ENCODE results near the gene RPS6KA2. TPM values are rescaled to one million over a fixed set of nuclear protein-coding genes. Genes with fewer than 3 reads are reported as not detected.

RPS6KA2 gene
- total RNA-seq, 1 experiment from 2014 or later = 18.5 TPM

DNA sequence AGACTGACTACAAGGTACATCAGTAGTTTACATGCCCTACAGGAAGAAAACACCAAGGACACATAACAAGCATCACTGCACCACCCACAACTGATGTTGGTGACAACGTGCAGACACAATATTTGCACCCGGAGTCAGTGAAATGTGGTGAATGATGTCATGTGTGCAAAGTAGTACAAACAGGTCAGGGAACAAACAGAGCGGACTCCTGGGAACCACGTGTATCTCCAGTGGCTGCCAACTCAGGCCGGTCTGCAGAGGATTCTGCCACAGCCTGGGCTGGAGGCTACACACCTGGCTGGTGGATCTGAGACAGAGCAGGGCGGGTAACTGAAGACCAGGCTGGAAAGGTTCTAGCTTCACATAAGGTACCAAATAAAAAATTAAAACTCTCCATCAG, 28.2 kb upstream of the RPS6KA2 start:
- no TSS peak for BruUV-seq (replicated peaks)
- intact Hi-C loops (cut with micrococcal nuclease; ENCODE audit: unreplicated experiment) = no loop called here
- H4K20me1 ChIP-seq (ENCODE audit: insufficient read depth) = no peaks in the 10 kb centered on the region
- POLR2A ChIA-PET (ENCODE audit: unreplicated experiment) = no interaction called here
- H3F3A ChIP-seq (ENCODE audit: insufficient read depth, low read depth) = no peaks in the 10 kb centered on the region
- H3K9me3 ChIP-seq (ENCODE audit: insufficient read depth, low read depth) = no peaks in the 10 kb centered on the region
- CTCF ChIA-PET = no interaction called here
- H3K4me3 ChIP-seq = no peak overlapping the region
- 0 out of 2 replicates have a peak, but pooled peaks cover 20% of the 10 kb centered on the region for H3K27me3 ChIP-seq (ENCODE audit: insufficient read depth, low read depth)
- TF ChIP-seq CTCF (conservative IDR thresholded peaks at IDR 0.05) (no peak), EZH2 (IDR thresholded peaks at IDR 0.05; ENCODE audit: low read depth) (no peak)
- no peaks in the 10 kb centered on the region for H3K9me2 ChIP-seq (ENCODE audit: insufficient read depth)
- no peaks in the 10 kb centered on the region for H3K4me1 ChIP-seq (replicated peaks; ENCODE audit: insufficient read depth)
- H3K27ac ChIP-seq = no peak overlapping the region
- no peaks in the 10 kb centered on the region for H3K36me3 ChIP-seq (ENCODE audit: low read depth)
- no peak for DNase-seq
- H2AFZ ChIP-seq = no peak overlapping the region
- H3K4me2 ChIP-seq = no peak overlapping the region
- H3K79me2 ChIP-seq (ENCODE audit: low read depth) = no peaks in the 10 kb centered on the region

DNA sequence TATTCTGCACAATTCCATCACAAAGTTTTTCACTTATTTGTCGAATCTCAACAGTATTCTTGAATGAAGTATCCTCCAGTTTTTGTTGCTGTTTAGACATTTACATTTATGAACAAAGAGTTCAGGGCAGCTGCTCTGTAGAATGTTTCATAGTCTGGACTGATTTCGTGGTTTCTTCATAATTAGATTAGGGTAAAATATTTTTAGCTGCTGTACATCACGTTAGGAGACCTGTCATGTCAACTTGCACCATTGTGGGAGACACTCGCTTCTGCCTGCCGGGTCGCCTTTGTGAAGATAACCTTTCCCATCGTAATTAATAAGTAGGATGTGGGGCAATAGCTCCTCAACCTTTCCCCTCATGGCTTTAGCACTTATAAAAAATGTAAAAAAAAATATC, 27.5 kb upstream of the RPS6KA2 start:
- no peak for TF ChIP-seq EZH2 (IDR thresholded peaks at IDR 0.05; ENCODE audit: low read depth)
- TF ChIP-seq CTCF (conservative IDR thresholded peaks at IDR 0.05) = no peak
- Histone ChIP-seq H3K79me2 (ENCODE audit: low read depth) (no peaks in the 10 kb centered on the region), H3K27ac (no peak overlapping the region), H3K9me3 (ENCODE audit: insufficient read depth, low read depth) (no peaks in the 10 kb centered on the region), H3K27me3 (ENCODE audit: insufficient read depth, low read depth) (0 out of 2 replicates have a peak, but pooled peaks cover 20% of the 10 kb centered on the region), H2AFZ (no peak overlapping the region), H3K4me2 (no peak overlapping the region), H3K36me3 (ENCODE audit: low read depth) (no peaks in the 10 kb centered on the region), H3K4me1 (replicated peaks; ENCODE audit: insufficient read depth) (no peaks in the 10 kb centered on the region), H3F3A (ENCODE audit: insufficient read depth, low read depth) (no peaks in the 10 kb centered on the region), H3K4me3 (no peak overlapping the region), H4K20me1 (ENCODE audit: insufficient read depth) (no peaks in the 10 kb centered on the region), H3K9me2 (ENCODE audit: insufficient read depth) (no peaks in the 10 kb centered on the region)
- no peak for DNase-seq
- POLR2A ChIA-PET (ENCODE audit: unreplicated experiment) = interaction anchor here (0.7 kb wide), 1 partner anchor 27 kb away, joined by 9 read pairs; no protein-coding TSS in a partner anchor
- intact Hi-C loops (cut with micrococcal nuclease; ENCODE audit: unreplicated experiment) = no loop called here
- CTCF ChIA-PET = no interaction called here
- no TSS peak for BruUV-seq (replicated peaks)

DNA sequence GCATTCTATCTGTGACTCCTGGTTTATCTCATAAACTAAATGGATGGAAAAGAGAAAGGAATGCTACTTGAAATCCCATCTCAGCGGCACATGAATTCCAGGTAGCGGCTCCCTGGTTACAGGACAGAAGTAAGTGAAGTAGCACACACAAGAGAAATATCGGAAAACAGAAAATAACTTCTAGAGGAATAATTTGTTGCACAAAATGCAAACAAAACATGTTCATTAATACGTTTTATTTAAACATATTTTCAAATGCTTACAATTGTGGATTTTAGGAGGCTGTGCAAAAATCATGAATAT, 26.5 kb upstream of the RPS6KA2 start:
- ChIA-PET POLR2A (ENCODE audit: unreplicated experiment) (no interaction called here), CTCF (no interaction called here)
- Histone ChIP-seq H3K9me2 (ENCODE audit: insufficient read depth) (no peaks in the 10 kb centered on the region), H3K4me3 (no peak overlapping the region), H3K4me1 (replicated peaks; ENCODE audit: insufficient read depth) (no peaks in the 10 kb centered on the region), H3K4me2 (no peak overlapping the region), H4K20me1 (ENCODE audit: insufficient read depth) (no peaks in the 10 kb centered on the region), H3K79me2 (ENCODE audit: low read depth) (no peaks in the 10 kb centered on the region), H3K27me3 (ENCODE audit: insufficient read depth, low read depth) (0 out of 2 replicates have a peak, but pooled peaks cover 16% of the 10 kb centered on the region), H3F3A (ENCODE audit: insufficient read depth, low read depth) (no peaks in the 10 kb centered on the region), H3K36me3 (ENCODE audit: low read depth) (no peaks in the 10 kb centered on the region), H3K9me3 (ENCODE audit: insufficient read depth, low read depth) (no peaks in the 10 kb centered on the region), H2AFZ (no peak overlapping the region), H3K27ac (no peak overlapping the region)
- no TSS peak for BruUV-seq (replicated peaks)
- TF ChIP-seq CTCF (conservative IDR thresholded peaks at IDR 0.05) (no peak), EZH2 (IDR thresholded peaks at IDR 0.05; ENCODE audit: low read depth) (no peak)
- no peak for DNase-seq
- intact Hi-C loops (cut with micrococcal nuclease; ENCODE audit: unreplicated experiment) = no loop called here
